Measurements from ENCODE around the gene MAD1L1.
"Not testable (repeated sequence)": the region's sequence is repeated elsewhere in the genome, so short reads cannot be mapped to it uniquely, and the experiment has no call there.

MAD1L1 gene

GRCh38 chr7:1848911-1849311 lies 383.8 kb downstream of the MAD1L1 start:
- DNase-seq: no peak

GRCh38 chr7:1848013-1848640 lies 384.6 kb downstream of the MAD1L1 start:
- no peak for DNase-seq

- no peak for DNase-seq
Measured at GRCh38 chr7:1847260-1848001, 385.3 kb downstream of the MAD1L1 start.

DNA sequence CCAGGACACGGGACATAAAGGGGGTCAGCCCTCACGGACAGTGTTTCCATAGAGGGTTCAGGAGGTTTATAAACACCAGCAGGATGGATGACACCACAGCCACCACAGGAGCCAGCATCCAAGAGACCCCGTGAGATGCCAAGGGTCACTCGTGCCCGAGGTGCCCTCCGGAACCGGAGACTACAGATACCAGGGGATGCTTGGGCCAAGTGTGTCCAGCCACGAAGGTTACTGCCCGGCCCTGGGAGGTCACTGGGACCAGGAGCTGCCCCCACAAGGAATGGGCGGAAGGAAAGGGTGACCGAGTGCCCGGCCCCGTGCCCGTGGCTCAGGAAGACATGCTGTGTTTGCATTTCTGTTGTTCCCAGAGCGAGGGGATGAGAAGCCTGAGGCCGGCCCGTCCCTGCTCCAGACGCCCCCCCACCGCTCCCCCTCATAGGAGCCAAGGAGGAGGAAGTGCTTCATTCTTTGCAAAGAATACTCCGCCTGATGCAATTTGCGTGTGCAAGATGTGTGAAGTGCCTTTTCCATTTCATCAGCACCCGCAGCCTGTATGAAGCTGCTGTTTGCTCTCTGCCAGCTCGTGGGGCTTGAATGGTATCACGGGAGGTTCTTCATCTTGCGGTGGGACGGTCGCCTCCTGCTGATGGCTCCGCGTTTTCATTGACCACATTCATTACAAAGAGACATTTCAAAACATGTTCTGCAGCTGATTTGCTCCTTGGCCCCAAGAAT lies 386.2 kb downstream of the MAD1L1 start:
- DNase-seq: no peak

DNA sequence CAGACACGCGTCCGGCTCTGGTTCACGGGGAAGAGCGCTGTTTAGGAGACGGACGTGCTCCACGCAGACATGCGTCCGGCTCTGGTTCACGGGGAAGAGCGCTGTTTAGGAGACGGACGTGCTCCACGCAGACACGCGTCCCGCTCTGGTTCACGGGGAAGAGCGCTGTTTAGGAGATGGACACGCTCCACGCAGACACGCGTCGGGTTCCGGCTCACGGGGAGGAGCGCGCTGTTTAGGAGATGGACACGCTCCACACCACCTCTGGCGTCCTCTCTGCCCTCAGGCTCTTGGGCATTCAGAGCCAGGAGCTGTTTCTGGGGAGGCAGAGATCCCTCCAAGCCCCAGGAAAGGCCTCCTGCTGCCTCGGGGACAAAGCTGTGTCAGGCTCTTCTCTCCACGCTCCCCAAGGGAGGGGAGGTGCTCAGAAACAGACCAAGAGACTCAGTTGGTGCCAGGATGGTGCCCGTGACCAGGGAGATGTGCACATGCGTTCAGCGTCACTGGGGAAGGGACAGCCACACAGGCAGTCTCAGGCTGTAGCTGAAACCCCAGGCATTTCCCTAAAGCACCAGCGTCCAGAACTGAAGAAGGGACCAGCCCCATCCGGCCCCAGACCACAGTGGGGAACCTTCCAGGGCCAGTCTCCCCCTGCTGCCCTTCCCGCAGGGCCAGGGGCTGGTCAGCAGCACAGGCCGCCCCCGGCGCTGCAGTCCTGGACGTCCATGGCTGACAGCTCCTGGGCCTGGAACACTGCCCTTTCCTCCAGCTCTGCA lies 387.0 kb downstream of the MAD1L1 start:
- no peak for DNase-seq

DNA sequence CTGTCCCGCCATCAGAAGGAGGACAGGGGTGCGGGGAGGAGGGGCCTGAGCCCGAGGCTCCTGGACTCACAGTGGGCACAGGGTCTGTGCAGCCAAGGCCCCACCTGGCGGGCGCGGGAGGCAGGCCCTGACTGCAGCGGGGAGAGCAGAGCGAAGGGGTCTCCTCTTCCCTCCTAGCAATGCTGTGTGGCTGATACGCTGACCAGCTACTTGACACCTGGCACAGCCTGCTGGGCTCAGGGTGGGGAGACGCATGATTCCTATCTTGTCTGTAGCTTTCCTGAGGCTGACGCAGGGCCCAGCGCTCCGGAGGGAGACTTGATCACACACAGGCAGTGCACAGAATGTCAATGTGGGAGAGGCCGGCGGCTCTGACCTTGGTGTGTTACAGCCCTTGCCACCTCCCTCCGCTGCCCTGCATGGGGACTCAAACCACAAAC lies 387.8 kb downstream of the MAD1L1 start:
- no peak for DNase-seq

DNA sequence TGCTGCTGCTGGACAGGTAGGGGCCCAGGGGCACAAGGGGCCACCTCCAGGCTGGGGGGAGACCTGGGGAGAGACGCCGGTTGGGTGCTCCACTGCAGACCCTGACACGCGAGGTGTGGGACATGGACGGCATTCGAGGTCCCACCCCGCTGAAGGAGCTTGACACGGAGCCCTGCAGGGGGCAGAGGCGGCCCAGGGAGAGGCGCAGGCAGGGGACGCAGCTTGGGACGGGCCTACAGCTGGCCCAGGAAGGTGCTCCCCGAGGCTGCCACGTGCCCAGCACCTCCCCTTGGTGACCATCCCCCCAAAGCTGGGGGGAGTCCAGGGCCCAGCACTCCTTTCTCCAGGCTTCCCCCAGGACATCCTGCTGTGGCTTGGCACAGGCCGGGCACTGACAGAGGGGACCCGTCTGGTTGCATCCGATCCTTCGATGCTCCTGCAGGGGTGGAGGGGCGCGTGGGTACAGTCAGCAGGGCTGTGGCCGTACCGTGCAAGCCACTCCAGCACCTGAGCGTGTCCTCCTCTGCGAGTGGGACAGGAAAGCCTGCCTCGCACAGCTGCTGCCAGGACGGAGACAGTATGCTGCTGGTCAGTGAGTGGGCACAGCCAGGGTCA lies 388.3 kb downstream of the MAD1L1 start:
- no peak for DNase-seq

GRCh38 chr7:1843921-1844335 lies 388.8 kb downstream of the MAD1L1 start:
- no peak for DNase-seq

DNA sequence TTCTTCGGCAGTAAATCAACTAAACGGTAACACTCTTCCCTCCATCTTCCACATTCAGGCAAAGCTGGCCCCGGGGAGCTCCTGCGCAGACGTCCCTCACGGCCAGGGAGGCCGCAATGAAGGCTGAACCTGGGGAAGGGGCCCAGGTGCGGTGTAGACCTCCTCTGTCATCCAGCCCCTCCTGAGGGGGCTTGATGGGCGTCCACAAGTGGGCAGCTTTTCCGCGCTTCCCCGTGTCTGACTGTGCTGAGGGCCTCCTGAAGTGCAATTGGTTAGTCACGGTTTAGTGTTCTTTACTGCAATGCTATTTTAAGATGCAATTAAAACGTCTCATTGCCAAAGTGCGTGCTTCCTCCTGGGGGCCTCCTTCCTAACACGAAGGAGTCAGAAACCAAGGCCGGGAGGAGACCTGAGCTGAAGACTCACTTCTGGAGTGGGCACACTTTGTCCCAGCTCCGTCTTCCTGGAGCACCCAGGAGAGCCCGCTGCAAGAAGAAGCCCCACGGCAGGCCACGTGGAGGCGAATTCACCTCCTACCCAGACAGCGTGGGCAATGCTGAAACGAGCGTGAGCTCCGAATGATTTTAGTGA lies 389.4 kb downstream of the MAD1L1 start:
- peak in 13 of 56 donors; percentile 10 to 67 (median 33) for DNase-seq

DNA sequence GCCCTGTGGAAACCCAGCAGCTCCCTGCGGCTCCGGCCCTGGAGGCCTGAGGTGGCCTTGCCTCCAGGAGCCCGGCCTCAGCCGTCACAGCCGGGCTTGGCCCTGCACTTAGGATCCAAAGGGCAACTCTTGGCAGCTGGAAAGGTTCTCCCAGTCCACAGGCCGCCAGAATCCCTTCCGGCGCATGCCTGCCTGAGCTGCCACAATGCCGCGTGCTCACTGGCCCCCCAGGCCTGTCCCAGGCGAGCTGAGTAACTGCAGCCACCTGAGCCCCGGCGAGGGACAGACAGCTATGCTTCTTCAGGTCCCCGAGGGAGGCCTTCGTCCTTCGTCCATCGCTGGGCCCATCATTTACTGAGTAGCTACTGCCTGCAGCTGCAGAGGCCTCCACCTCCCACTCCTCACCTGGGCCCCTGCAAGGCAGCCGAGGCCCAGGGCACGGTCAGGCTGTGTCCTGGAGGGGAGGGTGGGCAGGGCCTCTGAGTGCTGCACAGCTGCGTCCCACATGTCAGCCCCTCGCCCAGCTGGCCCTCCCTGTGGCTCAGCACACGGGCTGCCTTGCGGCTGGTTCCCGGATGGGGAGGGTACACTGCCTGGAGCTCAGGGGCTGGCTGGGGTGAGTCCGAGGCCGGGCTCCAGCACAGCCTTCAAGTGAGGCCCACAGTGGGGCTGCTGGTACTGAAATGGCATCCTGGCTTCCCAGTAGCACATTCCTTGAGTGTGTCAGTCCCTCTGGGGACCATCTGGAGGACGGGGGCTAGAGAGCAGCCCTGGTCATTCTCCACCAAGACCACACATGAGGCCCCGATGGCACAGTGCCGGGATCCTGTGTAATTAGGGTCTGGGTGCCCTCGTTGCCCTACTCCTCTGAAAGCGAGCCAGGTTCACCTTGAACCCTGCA lies 390.2 kb downstream of the MAD1L1 start:
- no peak for DNase-seq

- DNase-seq: not testable (repeated sequence)
Measured at GRCh38 chr7:1841286-1842021, 391.3 kb downstream of the MAD1L1 start.

GRCh38 chr7:1840744-1841143 lies 392.0 kb downstream of the MAD1L1 start:
- not testable (repeated sequence) for DNase-seq

DNA sequence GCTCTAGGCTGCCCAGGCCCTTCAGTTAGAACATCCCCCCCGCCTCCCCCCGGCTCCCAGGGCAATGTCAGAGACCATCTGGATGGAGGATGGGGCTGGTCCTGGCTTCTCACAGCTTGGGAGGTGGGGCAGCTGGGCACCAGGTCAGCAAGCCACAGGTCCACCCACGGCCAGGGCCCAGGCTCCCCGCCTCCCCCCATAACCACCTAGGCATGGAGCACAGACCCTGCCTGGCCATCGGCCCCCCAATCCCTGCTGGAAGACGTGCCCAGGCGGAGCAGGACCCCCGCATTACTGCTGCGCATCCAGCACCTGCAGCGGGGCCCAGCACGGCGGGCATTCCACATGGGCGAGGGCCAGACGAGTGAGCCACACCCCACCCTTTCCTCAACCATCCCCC lies 393.0 kb downstream of the MAD1L1 start:
- DNase-seq: no peak

DNA sequence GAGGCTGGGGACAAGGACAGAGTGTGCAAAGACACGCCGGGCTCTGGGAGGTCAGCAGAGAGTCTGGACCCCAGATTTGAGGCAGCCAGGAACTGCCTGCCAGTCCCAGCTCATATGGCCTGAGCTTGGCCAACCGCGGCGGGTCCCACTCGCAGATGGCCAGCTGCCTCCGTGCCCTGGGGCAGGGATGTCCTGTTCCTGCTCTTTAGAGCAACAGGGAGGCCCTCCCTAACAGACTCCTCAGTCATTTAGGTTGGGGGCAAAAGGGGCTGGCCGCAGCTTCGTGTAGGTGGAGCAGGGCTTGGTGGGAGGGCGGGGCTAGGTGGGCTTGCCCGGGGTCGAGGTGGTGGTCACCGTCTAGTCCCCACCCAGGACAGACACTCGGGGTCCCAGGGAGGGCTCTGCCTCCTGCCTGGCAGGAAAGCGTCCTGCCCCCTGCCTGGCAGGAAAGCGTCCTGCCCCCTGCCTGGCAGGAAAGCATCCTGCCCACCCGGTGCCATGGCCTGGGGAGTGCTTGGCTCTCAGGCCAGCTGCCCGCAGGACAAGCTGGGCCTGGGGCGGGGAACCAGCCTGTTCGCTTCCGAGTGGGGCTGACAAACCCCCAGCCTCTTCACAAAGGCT lies 393.7 kb downstream of the MAD1L1 start:
- not testable (repeated sequence) for DNase-seq

- not testable (repeated sequence) for DNase-seq
Measured at GRCh38 chr7:1838544-1838872, 394.2 kb downstream of the MAD1L1 start.

DNA sequence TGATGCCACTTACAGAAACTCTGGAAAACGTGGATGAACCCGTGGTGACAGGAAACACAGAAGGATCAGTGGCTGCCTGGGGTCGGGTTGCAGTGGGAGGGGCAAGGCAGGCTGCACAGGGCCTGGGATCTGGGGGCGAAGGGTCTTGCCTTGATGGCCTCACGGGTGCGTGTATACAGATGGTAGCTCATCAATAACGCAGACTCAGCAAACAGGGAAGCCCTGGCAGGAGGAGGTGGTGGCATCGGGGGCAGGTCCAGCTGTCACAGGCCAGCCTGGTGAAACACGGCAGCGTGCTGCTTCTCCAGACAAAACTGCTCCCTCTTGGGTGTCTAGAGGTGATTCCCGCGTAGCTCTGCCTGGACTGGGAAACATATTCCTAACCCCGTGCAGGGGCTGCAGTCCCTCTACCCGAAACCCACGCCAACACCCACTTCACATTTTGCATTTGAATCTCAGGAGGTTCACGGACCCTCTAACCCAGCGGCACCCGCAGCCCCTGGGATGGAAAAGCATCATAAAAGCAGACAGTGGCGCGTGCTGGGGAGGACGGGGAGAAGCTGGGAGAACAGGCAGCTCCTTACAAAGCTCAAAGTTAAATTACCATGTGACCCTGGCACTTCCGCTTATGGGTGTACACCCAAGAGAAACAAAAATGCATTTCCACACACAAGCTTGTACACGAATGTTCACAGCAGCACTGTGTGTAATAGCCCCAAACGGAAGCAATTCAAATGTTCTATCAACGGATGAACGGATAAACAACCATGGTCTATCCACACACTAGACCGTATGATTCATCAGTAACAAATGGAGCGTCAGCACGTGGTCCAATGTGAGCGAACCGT lies 394.8 kb downstream of the MAD1L1 start:
- DNase-seq: not testable (repeated sequence)

DNA sequence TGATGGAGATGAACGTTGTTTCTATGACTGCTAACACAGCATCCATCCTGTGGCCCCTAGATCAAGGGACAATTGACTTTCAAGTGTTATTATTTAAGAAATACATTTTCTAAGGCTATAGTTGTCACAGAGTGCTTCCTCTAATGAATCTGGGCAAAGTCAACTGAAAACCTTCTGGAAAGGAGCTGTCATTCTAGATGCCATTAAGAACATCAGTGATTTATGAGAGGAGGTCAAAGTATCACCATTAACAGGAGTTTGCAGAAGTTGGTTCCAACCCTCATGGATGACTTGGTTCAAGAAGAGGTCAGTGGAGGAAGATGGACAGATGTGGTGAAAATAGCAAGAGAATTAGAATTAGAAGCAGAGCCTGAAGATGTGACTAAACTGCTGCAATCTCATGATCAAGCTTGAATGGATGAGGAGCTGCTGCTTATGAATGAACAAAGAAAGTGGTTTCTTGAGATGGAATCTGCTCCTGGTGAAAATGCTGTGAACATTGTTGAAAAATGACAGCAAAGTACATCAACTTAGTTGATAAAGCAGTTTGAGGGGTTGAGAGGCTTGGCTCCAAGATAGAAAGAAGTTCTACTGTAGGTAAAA lies 400.7 kb downstream of the MAD1L1 start:
- DNase-seq: not testable (repeated sequence)

All from nucleus accumbens (tissue), 56 donors.